Mesenteric fat pad (tissue), 1 donor: Measurements from ENCODE around the gene PPARA. TPM values are rescaled to one million over a fixed set of nuclear protein-coding genes. Genes with fewer than 3 reads are reported as not detected.

Experiments
- DNase-seq: peaks from one replicate; pipeline ENCODE4 v3.0.0-alpha.2; 2020; ENCODE audit warnings: low spot score
- total RNA-seq: library from RNA; stranded (reverse); fragmentation: NEBNext Ultra II Directional; extraction: Animal tissue kit (Norgen Biotek cat#: 25700); gene quantifications from one replicate; pipeline ENCODE4 v1.2.1, GENCODE V29; 2021
- donor health status: DM: yes; HTN: yes; CAD: no.

Gene PPARA
- total RNA-seq, 1 donor from 2014 or later, result 37.6 TPM

DNA sequence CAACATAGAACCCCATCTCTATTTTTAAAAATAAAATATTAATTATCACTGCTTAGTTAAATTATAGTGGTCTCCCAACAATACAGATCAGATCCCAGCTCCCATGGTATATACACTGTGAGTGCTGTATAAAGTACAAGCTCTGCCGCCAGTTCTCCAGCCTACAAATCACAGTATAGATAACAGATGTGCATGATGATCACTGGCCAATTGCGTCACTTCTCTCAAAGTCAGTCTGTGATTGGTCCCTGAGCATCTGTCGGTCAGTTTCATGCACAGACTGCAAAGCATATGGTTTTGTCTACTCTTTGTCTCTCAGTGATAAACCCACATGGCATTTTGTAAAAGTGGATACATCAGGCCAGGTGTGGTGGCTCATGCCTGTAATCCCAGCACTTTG is 15.7 kb downstream of the PPARA start:
- DNase-seq, result no peak

DNA sequence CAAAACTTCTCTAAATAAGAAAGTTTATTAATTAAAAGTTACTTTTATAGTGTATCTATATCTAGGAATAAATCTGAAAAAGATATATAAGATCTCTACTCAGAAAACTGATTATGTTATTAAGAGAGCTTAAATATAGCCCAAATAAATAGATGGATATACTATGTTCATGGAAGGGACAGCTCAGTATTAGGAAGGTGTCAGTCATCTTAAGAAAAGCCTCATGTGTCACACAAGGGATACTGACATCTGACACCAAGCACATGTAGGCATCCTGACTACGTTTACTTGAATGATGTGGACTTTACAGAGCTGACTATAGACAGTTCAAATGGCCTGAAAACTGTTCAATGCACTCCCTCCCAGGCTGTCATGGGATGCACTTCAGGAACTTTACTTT is 19.3 kb downstream of the PPARA start:
- DNase-seq, result no peak

DNA sequence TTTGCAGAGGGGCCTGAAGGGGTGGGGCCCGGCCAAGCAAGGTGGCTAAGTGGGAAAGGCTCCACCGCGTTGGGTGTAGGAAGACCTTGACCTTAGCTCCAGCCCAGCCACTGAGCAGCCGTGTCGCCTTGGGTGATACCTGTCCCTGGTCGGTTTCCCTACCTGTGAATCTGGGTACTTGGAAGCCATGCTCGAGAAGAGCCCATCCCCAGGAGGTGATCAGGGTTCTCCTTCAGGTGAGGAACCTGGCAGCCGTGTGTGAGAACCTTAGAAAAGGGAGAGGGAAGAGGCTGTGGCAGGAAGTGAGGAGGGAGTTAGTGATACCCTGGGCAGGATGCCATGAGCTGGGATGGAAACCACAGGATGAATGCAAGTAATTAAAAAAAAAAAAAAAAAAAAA is 21.6 kb downstream of the PPARA start:
- no peak for DNase-seq

DNA sequence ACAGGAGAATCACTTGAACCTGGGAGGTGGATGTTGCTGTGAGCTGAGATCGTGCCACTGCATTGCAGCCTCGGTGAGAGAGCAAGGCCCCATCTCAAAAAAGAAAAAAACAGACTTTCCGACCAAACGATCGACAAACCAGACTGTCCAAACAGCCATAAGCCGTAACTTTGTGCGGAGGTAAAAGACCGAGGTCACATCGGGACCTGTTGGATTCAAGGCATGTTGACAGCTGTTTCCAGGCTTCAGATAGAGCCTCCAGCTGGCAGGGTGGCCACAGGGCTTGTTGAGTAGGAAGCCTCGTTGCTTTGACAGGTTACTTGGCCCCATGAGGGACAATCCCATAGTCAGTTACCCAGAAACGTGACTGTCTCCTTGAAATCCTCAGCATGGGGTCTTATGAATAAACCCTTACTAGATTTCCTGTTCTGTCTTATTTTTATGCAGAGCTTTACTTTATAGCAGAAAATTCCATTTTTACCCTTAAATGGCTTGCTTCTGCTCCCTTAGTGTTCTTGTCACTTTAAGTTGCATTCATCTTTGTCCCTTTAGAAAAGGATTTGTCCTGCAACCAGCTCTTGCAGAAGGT is 22.3 kb downstream of the PPARA start:
- no peak for DNase-seq

DNA sequence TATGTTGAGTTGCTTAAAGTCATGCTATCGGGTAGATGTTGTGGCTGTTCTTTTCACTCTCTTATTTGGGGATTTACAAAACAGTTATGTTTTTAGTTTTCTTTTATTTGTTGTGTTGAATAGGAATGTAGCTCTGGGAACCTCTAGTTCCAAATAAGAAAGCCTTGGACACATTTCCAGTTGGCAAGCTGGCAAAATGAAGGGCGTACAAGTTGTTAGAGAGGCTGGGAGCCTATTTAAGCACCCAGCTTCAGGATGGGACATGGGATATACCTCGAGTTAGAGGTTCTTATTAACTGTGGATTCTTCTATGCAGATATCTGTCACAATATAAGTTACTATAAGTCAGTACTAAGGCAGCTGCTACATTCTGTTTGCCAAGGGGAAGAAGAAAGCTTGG is 22.8 kb downstream of the PPARA start:
- no peak for DNase-seq

DNA sequence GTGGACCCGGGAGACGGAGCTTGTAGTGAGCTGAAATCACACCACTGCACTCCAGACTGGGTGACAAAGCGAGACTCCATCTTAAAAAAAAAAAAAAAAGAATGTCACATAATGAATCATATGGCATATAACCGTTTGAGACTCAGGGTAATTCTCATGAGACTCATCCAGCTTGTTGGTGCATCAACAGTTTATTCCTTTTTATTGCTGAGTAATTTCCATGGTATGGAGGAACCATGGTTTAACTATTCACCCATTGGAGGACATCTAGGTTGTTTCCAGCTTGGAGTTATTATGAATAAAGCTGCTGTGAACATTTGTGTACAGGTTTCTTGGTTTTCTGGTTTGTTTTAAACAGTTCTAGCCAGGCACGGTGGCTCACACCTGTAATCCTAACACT is 25.3 kb downstream of the PPARA start:
- no peak for DNase-seq

DNA sequence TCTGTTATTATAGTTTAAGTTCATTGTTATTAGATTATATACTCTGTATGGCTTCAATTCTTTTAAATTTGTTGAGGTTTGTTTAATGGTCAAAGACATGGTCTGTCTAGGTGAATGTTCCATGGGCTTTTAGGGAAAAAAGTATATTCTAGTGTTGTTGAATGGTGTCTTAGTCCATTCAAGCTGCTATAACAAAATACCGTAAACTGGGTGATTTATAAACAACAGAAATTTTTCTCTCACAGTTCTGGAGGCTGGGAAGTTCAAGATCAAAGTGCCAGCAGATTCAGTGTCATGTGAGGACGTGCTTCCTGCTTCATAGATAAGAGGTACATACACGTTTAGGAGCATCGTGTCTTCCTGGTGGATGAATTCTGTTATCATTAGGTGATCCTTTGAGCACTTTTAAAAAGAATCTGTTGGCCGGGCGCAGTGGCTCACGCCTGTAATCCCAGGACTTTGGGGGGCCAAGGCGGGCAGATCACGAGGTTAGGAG is 26.2 kb downstream of the PPARA start:
- DNase-seq, result no peak

DNA sequence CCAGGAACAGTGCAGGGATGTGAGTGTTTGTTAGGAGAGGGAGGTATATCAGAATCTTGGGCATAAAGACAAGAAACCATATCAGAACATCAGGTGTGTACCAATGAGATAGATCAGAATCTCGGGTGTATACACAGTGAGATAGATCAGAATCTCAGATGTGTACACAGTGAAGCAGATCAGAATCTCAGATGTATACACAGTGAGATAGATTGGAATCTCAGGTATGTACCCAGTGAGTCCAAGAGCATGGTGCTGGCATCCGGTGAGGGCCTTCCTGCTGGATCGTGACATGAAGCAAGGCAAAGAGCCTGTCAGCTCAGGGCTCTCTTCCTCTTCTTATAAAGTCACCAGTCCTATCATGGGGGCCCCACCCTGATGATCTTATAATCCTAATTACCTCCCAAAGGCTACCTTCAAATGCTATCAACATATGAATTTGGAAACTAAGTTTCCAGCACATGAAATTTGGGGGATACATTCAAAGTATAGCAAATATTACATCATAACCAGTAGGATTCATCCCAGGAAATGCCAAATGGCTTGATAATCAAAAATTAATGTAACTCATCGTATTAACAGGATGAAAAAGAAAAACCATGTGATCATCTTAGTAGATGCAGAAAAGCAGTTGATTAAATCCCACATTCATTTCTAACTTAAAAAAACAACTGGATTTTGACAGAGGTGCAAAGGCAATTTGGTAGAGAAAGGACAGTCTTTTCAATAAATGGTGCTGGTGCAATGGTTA is 28.6 kb downstream of the PPARA start:
- DNase-seq, result no peak

DNA sequence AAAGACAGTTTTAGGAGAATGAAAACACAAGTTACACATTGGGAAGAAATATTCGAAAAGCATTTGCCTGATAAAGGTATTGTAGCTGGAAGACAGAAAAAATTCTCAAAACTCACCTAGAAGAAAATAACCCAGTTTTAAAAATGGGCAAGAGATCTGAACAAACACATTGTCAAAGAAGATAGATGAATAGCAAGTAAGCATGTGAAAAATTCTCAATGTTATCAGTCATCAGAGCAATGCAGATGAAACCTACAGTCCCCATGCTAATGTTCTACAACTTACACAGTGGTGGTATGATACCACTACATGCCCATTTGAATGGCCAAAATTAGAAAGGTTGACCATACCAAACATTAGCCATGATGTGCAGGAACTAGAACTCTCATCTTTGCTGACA is 29.4 kb downstream of the PPARA start:
- no peak for DNase-seq

DNA sequence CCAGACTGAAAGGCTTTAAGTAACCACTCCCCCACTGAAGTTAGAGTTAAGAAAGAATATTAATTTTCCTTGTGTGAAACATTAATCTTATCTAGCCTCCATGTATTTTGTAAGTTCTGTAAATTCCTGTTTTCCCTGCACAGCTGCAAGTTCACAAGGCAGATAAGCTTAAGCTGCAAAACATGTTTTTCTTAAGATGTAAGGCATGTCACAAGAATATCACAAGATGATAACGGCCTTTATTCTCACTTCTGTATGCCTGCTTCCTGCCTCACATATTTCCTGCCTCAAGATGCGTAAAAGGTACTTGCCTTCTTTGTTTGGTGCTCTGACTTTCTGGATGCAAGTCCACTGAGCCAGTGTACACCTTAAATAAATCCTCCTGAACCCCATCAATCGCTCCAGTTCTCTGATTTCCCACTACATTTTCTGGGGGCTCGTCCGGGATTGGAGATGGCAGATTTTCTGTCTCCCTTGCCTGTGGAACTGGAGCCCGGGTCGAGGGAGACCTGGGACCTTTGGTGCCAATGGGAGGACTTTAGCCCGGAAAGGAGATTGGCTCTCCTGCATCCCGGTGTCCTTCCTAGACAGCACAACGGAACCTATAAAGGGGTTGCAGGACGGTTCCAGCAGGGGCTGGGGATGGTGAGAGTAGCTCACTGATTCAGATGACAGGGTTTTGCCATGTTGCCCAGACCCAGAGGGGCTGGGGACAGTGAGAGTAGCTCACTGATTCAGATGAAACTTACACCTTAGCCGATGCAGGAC is 30.2 kb downstream of the PPARA start:
- DNase-seq, result no peak

DNA sequence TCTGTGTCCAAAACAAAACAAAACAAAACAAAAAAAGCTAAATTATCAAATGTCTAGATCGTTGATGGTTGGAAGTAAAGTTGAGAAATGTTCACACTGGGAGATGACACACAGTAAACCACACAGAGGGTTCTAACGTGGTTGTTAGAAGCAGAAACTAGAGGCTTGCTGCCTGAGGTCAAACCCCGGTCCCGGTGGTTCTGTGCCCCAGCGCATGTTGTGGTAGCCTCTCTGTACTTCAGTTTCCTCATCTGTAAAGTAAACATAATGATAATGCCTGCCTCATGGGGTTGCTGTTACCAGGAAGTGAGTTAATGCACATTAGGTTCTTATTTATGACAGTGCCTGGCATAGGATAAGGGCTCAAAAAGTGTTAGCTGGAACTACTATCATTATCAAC is 33.4 kb downstream of the PPARA start:
- DNase-seq, result no peak

DNA sequence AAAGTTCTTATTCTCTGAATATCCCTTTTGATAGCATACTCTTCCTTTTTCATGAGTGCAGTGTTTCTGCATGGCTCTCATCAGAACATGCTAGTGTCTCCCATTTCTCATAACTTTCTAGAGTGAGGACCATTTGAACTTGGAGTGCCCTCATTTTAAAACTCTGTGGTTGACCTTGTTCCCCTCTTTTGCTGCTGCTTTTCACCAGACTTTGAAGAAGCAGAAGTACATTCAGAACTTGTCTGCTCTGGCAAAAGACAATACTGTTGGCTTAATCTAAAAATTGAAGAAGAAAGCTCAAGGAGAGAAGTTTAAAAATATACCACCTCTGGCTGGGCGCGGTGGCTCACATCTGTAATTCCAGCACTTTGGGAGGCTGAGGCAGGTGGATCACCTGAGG is 35.0 kb downstream of the PPARA start:
- DNase-seq, result no peak

DNA sequence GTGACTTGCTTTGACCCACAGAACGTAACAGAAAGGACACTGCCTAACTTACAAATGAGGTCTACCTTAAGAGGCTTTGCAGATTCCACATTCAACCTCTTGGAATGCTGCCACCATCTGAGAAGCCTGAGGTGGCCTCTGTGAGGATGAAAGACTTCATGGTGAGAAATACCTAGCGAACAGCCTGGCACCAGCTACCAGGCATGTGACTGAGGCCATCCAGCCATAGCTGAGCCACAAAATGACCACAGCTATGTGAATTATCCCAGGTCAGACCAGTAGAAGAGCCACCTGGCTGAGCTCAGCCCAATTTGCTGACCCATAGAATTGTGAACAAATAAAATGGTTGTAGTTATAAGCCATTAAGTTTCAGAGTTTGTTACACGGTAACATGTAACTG is 37.5 kb downstream of the PPARA start:
- DNase-seq, result no peak

DNA sequence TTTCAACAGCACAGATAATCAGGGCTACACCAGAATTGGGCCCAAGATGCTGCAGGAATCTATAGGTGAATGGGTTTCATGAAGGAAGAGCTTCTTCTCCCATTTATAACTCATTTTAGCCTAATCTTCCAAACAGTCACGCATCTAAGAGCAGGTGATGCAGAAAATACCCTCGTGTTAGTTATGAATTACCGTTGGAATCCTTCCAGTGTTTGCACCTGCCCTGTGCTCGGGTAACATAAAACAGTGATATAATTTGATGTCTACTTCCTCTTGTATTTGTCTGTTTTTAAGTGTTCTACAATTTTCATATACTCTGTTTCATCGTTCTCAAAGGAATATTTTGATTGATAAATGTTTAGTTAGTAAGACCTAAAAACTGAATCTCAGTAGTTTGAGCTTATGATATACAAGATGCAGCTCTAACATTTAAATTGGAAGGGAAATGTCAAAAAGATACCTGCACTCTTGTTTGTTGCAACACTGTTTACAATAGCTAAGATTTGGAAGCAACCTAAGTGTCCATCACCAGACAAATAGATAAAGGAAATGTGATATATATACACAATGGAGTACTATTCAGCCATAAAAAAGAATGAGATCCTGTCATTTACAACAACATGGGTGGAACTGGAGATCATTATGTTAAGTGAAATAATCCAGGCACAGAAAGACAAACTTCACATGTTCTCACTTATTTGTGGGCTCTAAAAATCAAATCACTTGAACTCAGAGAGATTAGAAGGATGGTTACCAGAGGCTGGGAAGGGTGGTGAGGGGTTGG is 42.1 kb downstream of the PPARA start:
- DNase-seq, result no peak

DNA sequence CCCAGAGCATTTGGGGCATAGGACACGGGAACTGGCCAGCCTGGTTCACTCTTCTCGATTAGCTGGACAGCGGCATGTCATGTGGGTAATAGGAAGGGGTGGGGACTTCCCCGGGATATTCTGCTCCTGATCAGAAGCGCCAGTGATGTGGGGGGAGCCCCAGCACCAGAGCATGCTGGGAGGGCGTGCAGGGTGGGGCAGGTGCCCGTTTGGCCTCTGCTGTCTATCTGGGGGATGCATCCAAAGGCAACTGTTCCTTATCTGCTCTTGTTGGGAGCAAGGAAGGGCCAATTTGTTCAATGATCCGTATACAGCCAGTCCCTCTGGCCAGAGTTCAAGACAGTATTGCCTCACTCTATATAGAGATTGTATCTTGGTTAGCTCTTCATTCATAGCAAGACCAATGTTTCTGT is 43.6 kb downstream of the PPARA start:
- DNase-seq, result peak; percentile 74

DNA sequence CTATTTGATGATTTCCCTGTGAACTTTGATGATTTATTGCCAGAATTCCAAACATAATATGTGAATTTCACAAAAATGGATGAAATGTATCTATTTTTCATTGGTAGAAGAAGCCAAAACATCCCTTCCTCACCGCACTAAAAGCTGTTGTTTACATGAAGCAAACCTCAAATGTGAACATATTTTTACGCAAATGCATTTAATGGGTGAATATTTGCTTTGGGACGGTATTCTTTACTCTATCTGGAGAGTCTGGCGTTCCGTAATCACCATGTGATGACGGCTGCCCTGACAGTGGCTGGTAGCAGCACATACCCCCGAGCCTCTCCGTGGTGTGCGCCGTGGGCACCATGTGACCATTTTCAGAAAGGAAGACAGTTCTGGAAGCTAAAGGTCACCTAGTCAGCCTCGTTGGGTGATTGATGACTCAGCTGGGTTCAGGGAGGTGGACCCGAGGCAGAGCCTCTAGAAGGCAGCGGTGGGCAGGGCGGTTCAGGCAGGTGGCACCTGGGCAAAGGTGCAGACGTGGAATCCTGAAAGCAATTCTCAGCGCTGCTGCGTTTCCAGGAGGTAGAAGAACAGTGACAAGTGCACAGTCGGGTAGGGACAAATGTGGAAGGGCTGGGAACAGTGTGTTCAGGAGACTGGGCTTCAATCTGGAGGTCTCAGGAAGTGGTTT is 45.3 kb downstream of the PPARA start:
- peak; percentile 85 for DNase-seq

DNA sequence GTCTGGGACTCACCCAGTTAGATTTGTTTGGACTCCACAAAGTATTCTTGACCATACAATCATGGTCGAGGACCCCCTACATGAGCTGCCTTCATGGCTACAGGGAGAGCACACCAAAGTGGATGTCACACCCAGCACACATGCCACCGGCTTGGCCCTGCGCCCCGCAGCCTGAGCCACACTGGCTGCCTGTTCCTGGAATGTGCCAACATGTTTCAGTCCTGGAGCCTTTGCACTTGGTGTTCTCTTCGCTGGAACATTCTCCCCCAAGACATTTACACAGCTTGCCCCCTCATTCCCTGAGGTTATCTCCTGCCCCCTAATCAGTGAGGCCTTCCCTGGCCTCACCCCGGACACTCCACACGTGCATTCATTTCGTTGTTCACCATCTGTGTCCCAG is 46.0 kb downstream of the PPARA start:
- DNase-seq, result peak; percentile 86

DNA sequence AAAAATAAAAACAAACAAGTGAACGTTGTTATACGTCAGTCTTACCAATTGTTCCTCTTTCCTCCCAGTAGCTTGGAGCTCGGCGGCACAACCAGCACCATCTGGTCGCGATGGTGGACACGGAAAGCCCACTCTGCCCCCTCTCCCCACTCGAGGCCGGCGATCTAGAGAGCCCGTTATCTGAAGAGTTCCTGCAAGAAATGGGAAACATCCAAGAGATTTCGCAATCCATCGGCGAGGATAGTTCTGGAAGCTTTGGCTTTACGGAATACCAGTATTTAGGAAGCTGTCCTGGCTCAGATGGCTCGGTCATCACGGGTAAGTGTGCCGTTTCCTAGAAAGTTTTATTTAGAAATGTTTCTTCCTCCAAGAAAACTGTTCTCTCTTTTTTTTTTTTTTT is 47.9 kb downstream of the PPARA start:
- DNase-seq, result peak; percentile 11

DNA sequence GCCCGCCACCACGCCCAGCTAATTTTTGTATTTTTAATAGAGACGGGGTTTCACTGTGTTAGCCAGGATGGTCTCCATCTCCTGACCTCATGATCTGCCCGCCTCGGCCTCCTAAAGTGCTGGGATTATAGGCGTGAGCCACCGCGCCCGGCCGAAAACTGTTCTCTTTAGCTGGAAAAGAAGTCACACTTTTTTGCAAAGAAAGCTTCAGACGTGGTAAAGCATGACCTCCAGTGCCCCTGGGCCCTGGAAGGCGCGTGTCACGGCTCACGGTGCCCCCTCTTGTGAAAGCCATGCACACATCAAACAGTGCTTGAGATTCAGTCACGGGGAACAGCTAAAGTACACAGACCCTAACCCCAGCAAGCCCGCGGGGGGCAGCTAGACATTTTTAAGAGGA is 48.5 kb downstream of the PPARA start:
- DNase-seq, result peak; percentile 57

DNA sequence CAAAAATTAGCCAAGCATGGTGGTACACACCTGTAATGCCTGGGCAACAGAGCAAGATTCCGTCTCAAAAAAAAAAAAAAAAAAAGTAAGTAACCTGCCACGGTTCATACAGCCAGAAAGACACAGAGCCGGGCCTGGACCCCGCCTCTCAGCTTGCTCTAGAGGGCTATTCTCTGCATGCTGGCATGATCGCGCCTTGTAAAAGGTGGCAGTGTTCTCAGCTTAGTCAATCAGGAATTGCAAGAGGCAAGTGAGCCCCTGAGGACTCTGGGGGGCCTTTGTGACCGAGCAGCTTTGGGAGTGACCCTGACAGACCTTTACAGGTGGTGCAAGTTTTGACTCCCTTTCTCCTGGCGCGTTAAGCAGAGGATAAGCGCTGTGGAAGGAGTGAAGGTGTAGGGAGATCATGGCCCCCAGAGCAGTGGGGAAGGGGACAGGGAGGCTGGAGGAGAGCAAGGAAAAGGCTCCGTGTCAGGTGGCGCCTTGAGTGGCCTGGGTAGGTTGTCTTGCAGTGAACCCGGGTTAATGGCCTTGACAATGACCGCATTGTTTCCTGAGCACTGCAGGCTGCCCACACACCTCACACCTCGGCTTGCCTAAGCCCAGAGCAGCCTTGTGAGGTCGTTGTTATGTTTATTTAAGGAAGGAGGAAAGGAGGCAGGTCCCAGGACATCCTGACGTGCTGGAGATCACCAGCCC is 50.9 kb downstream of the PPARA start:
- peak; percentile 69 for DNase-seq
